ENCODE measurements around the gene S100PBP. TPM values are rescaled to one million over a fixed set of nuclear protein-coding genes. Genes with fewer than 3 reads are reported as not detected.

The S100PBP gene
- total RNA-seq, 1 experiment from 2014 or later: 50.1 TPM

- no peak overlapping the region for H2BK120ac ChIP-seq (ENCODE audit: low read depth, low read length, poor library complexity, severe bottlenecking)
- no CpG with 5 or more reads among the region's 2 CpGs for WGBS (ENCODE audit: extremely low coverage, insufficient read length, low lambda C conversion rate)
- no peak overlapping the region for H4K91ac ChIP-seq (ENCODE audit: insufficient read length, low read depth, low read length)
- H3K36me3 Mint-ChIP-seq (ENCODE audit: insufficient read depth in 1 of 3, low read depth in 3 of 3): peaks cover 13 to 42% (median 41%) of the 10 kb centered on the region in 3 experiments
- DNase-seq: no peak
- H2BK12ac ChIP-seq (ENCODE audit: insufficient read length, low read depth, low read length): no peak overlapping the region
- no peaks in the 10 kb centered on the region for H3K23me2 ChIP-seq (ENCODE audit: insufficient read length, low read depth, low read length, poor library complexity, severe bottlenecking)
- H3K14ac ChIP-seq (ENCODE audit: insufficient read depth, low read length): no peak overlapping the region
- no peak overlapping the region for H2BK5ac ChIP-seq (ENCODE audit: insufficient read length, low read length)
- H3K9ac ChIP-seq (ENCODE audit: extremely low read depth, insufficient read length, low read length): no peak overlapping the region
- H3K4me3 Mint-ChIP-seq: no peak overlapping the region
- H3K79me2 ChIP-seq (ENCODE audit: insufficient read depth, low read length): no peaks in the 10 kb centered on the region
- no peak overlapping the region for H3T11ph ChIP-seq (ENCODE audit: low read length)
- no peak overlapping the region for H3K18ac ChIP-seq (ENCODE audit: insufficient read length, low read depth, low read length)
- no peak overlapping the region for H3K4ac ChIP-seq (ENCODE audit: low read depth, low read length)
- no peak overlapping the region for H2AK5ac ChIP-seq (ENCODE audit: insufficient read length, low read length)
- H3K27me3 ChIP-seq (ENCODE audit: insufficient read depth, low read length): no peaks in the 10 kb centered on the region
- H3K56ac ChIP-seq (ENCODE audit: insufficient read length, low read depth, low read length): no peak overlapping the region
- no peaks in the 10 kb centered on the region for H3K79me1 ChIP-seq (ENCODE audit: insufficient read depth, low read depth, low read length, poor library complexity, severe bottlenecking)
- H3K9me3 ChIP-seq (ENCODE audit: control insufficient read depth, low read depth, low read length): no peaks in the 10 kb centered on the region
- no peaks in the 10 kb centered on the region for H3K4me1 ChIP-seq (ENCODE audit: insufficient read depth, low read length)
- no peaks in the 10 kb centered on the region for H4K20me1 ChIP-seq (ENCODE audit: control insufficient read depth, insufficient read depth, insufficient read length)
- no peak overlapping the region for H2AFZ ChIP-seq (ENCODE audit: low read length)
- H4K8ac ChIP-seq (replicated peaks; ENCODE audit: insufficient read length, low read depth, low read length): no peak overlapping the region
- H3K4me2 ChIP-seq (ENCODE audit: insufficient read depth, insufficient read length, low read length): no peak overlapping the region
- no peaks in the 10 kb centered on the region for H3K27me3 Mint-ChIP-seq (ENCODE audit: low read depth)
- no peak overlapping the region for H3K27ac ChIP-seq (ENCODE audit: insufficient read length, low read depth, low read length)
- TF ChIP-seq, protein P1, sequence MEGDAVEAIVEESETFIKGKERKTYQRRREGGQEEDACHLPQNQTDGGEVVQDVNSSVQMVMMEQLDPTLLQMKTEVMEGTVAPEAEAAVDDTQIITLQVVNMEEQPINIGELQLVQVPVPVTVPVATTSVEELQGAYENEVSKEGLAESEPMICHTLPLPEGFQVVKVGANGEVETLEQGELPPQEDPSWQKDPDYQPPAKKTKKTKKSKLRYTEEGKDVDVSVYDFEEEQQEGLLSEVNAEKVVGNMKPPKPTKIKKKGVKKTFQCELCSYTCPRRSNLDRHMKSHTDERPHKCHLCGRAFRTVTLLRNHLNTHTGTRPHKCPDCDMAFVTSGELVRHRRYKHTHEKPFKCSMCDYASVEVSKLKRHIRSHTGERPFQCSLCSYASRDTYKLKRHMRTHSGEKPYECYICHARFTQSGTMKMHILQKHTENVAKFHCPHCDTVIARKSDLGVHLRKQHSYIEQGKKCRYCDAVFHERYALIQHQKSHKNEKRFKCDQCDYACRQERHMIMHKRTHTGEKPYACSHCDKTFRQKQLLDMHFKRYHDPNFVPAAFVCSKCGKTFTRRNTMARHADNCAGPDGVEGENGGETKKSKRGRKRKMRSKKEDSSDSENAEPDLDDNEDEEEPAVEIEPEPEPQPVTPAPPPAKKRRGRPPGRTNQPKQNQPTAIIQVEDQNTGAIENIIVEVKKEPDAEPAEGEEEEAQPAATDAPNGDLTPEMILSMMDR (conservative IDR thresholded peaks at IDR 0.05): no peak
- no peaks in the 10 kb centered on the region for H3K9me3 Mint-ChIP-seq
- no peak overlapping the region for H2BK20ac ChIP-seq (ENCODE audit: low read depth, low read length, poor library complexity, severe bottlenecking)
- no peaks in the 10 kb centered on the region for H3K4me1 Mint-ChIP-seq
- no peak overlapping the region for H3K27ac Mint-ChIP-seq
- H2BK15ac ChIP-seq (ENCODE audit: low read depth, low read length): no peak overlapping the region
- H4K5ac ChIP-seq (ENCODE audit: insufficient read length, low read depth, low read length): no peak overlapping the region
- H3K23ac ChIP-seq (ENCODE audit: insufficient read length, low read depth, low read length): no peak overlapping the region
Observed at GRCh38 chr1:32859915-32860314, 42.5 kb downstream of the S100PBP start.
